Panc1 (cell line): ENCODE results near the gene TRPM6. TPM values are rescaled to one million over a fixed set of nuclear protein-coding genes. Genes with fewer than 3 reads are reported as not detected.
"Not testable (repeated sequence)": the region's sequence is repeated elsewhere in the genome, so short reads cannot be mapped to it uniquely, and the experiment has no call there.

Experiments used
- ATAC-seq: fragments of 200-7000 bp; cut with Tn5 transposase; 2 replicates; pipeline ENCODE4 v1.9.1; 2020; ENCODE audit warnings: mild to moderate bottlenecking, moderate library complexity
- BruUV-seq: library from RNA; stranded (reverse); fragments of 400-500 nt; replicated peaks from 2 replicates; lab custom pipeline; 2021; lab: Mats Ljungman, UMichigan
- CTCF ChIA-PET: fragments of 300-600 bp; sonication (Branson Sonifier 250); formaldehyde crosslinking; loops from one replicate; lab custom pipeline; 2022; ENCODE audit warnings: antibody characterized with exemption; lab: Charles Lee
- POLR2A ChIA-PET: fragments of 300-600 bp; sonication (Branson Sonifier 250); formaldehyde crosslinking; loops from one replicate; lab custom pipeline; 2022; ENCODE audit warnings: antibody characterized with exemption; lab: Charles Lee
- DNase-seq: peaks from one replicate; pipeline ENCODE4 v3.0.0-alpha.2; 2010; ENCODE audit warnings: low read depth, low spot score
- H3K27ac ChIP-seq: 2 replicates; pipeline ENCODE4 v1.5.1; 2011; ENCODE audit warnings: mild to moderate bottlenecking, low read length, inconsistent platforms
- H3K27me3 ChIP-seq: fragments of 200-500 bp; sonication (Bioruptor generic); 2 replicates; pipeline ENCODE4 v1.6.0; 2014; ENCODE audit warnings: low read length, inconsistent platforms; ENCODE audit not compliant: control insufficient read depth, insufficient read depth
- H3K36me3 ChIP-seq: fragments of 200-500 bp; sonication (Bioruptor generic); 2 replicates; pipeline ENCODE4 v1.5.1; 2014; ENCODE audit warnings: inconsistent platforms, mild to moderate bottlenecking, low read length, moderate library complexity; ENCODE audit not compliant: control insufficient read depth, insufficient read depth
- H3K4me1 ChIP-seq: 2 replicates; pipeline ENCODE4 v1.5.1; 2011; ENCODE audit warnings: inconsistent platforms, mild to moderate bottlenecking, low read length, moderate library complexity; ENCODE audit not compliant: control insufficient read depth, insufficient read depth
- H3K4me3 ChIP-seq, 2 experiments: 2 replicates each; pipeline ENCODE4 v1.5.1; 2011 to 2012; ENCODE audit warnings: low read depth in 2 of 2, low read length in 2 of 2, mild to moderate bottlenecking in 2 of 2, inconsistent platforms in 1 of 2, moderate library complexity in 1 of 2
- H3K9me3 ChIP-seq: fragments of 200-500 bp; sonication (Bioruptor generic); 2 replicates; pipeline ENCODE4 v1.5.1; 2014; ENCODE audit warnings: low read depth, mild to moderate bottlenecking, inconsistent platforms, low read length, moderate library complexity; ENCODE audit not compliant: control insufficient read depth, insufficient read depth
- POLR2AphosphoS5 ChIP-seq: IDR thresholded peaks from 2 replicates; pipeline ENCODE4 v1.6.1; 2012; ENCODE audit warnings: mild to moderate bottlenecking, low read depth, low read length, moderate library complexity
- SIN3A ChIP-seq: IDR thresholded peaks from 2 replicates; pipeline ENCODE4 v1.6.1; 2012; ENCODE audit warnings: low read depth, mild to moderate bottlenecking, low read length, moderate library complexity, borderline replicate concordance; ENCODE audit not compliant: insufficient read depth
- TCF7L2 ChIP-seq: IDR thresholded peaks from 2 replicates; pipeline ENCODE4 v1.6.1; 2011; ENCODE audit warnings: mild to moderate bottlenecking, low read depth, low read length, inconsistent platforms
- in situ Hi-C: cut with HindIII; loops from 2 replicates; pipeline ENCODE4 v1.10.0; 2016; ENCODE audit warnings: low sequenced_read_pairs, low pct_unique_long_range_greater_than_20kb
- intact Hi-C: fragments of 100-400 bp; cut with micrococcal nuclease; formaldehyde crosslinking; loops from one replicate; pipeline ENCODE4 v1.10.0; 2022; ENCODE audit not compliant: unreplicated experiment
- total RNA-seq: library from RNA; stranded (reverse); gene quantifications from one replicate; pipeline ENCODE4 v1.2.1, GENCODE V29; 2021; ENCODE audit not compliant: unreplicated experiment
- TF ChIP-seq, protein P1 (sequence below), 2 experiments: IDR thresholded peaks; 2 replicates each; pipeline ENCODE4 v1.6.1; 2011 to 2012; ENCODE audit warnings: low read depth in 2 of 2, control low read depth in 1 of 2, low read length in 1 of 2, mild to moderate bottlenecking in 1 of 2, moderate library complexity in 1 of 2; ENCODE audit not compliant: insufficient read depth in 1 of 2
- TF ChIP-seq, protein P2 (sequence below): fragments of 450-650 bp; IDR thresholded peaks from 2 replicates; pipeline ENCODE4 v1.5.1; 2017; ENCODE audit warnings: mild to moderate bottlenecking

TRPM6 gene
- total RNA-seq, 1 experiment from 2014 or later, result 0.05 TPM

DNA sequence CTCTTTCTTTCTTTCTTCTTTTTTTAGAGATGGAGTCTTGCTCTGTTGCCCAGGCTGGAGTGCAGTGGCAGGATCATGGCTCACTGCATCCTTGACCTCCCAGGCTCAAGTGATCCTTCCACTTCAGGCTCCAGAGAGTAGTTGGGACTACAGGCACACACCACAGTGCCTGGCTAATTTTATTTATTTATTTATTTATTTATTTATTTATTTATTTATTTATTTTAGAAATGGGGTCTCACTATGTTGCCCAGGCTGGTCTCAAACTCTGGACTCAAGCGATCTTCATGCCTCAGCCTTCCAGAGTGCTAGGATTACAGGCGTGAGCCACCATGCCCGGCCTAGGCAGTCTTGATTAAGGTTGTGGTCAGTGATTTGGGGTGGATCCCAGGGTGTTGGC, 728 bp upstream of the TRPM6 start:
- BruUV-seq, H3K4me3 ChIP-seq, in situ Hi-C loops, H3K36me3 ChIP-seq, H3K27me3 ChIP-seq, CTCF ChIA-PET, H3K9me3 ChIP-seq, ATAC-seq, DNase-seq, H3K4me1 ChIP-seq, H3K27ac ChIP-seq, POLR2A ChIA-PET: not testable (repeated sequence)
- intact Hi-C loops, result loop anchor here (10.0 kb wide), 1 partner anchor 84 kb away; no protein-coding TSS in a partner anchor

DNA sequence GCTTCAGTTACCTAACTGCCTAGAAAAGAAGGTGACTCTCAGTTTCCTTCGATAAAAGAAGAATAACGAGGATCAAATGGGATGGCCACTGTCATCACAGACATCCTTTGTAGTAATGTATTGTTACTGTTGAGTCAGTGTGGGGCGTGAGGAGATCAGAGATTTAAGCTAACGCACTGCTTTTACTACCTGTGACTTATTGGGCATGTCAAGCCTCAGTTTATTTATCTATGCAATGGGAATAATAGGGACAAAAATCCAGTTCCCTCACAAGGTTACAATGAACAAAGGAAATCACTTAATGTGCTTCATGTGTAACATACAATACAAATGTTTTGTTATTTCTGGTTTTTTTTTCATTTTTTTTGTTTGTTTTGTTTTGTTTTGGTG, 255 bp upstream of the TRPM6 start:
- ATAC-seq, result no peak
- BruUV-seq, result no TSS peak
- no peaks in the 10 kb centered on the region for H3K4me1 ChIP-seq
- ChIA-PET CTCF (no interaction called here), POLR2A (interaction anchor here (0.6 kb wide), 1 partner anchor 20 kb away, joined by 5 read pairs; no protein-coding TSS in a partner anchor)
- intact Hi-C loops (loop anchor here (10.0 kb wide), 1 partner anchor 83 kb away; no protein-coding TSS in a partner anchor), in situ Hi-C loops (no loop called here)
- DNase-seq, result no peak
- H3K27ac ChIP-seq, result no peak overlapping the region
- H3K27me3 ChIP-seq, result peaks cover 9% of the 10 kb centered on the region
- no peaks in the 10 kb centered on the region for H3K9me3 ChIP-seq
- no peaks in the 10 kb centered on the region for H3K36me3 ChIP-seq
- H3K4me3 ChIP-seq, result no peak overlapping the region; a peak in 1 of 4 replicates
- TF ChIP-seq POLR2AphosphoS5, result no peak
- TF ChIP-seq, protein P1, sequence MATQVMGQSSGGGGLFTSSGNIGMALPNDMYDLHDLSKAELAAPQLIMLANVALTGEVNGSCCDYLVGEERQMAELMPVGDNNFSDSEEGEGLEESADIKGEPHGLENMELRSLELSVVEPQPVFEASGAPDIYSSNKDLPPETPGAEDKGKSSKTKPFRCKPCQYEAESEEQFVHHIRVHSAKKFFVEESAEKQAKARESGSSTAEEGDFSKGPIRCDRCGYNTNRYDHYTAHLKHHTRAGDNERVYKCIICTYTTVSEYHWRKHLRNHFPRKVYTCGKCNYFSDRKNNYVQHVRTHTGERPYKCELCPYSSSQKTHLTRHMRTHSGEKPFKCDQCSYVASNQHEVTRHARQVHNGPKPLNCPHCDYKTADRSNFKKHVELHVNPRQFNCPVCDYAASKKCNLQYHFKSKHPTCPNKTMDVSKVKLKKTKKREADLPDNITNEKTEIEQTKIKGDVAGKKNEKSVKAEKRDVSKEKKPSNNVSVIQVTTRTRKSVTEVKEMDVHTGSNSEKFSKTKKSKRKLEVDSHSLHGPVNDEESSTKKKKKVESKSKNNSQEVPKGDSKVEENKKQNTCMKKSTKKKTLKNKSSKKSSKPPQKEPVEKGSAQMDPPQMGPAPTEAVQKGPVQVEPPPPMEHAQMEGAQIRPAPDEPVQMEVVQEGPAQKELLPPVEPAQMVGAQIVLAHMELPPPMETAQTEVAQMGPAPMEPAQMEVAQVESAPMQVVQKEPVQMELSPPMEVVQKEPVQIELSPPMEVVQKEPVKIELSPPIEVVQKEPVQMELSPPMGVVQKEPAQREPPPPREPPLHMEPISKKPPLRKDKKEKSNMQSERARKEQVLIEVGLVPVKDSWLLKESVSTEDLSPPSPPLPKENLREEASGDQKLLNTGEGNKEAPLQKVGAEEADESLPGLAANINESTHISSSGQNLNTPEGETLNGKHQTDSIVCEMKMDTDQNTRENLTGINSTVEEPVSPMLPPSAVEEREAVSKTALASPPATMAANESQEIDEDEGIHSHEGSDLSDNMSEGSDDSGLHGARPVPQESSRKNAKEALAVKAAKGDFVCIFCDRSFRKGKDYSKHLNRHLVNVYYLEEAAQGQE (IDR thresholded peaks at IDR 0.05; ENCODE audit: insufficient read depth in 1 of 2, low read depth in 2 of 2, low read length in 1 of 2), result no peak
- no peak for TF ChIP-seq TCF7L2
- TF ChIP-seq, protein P2, sequence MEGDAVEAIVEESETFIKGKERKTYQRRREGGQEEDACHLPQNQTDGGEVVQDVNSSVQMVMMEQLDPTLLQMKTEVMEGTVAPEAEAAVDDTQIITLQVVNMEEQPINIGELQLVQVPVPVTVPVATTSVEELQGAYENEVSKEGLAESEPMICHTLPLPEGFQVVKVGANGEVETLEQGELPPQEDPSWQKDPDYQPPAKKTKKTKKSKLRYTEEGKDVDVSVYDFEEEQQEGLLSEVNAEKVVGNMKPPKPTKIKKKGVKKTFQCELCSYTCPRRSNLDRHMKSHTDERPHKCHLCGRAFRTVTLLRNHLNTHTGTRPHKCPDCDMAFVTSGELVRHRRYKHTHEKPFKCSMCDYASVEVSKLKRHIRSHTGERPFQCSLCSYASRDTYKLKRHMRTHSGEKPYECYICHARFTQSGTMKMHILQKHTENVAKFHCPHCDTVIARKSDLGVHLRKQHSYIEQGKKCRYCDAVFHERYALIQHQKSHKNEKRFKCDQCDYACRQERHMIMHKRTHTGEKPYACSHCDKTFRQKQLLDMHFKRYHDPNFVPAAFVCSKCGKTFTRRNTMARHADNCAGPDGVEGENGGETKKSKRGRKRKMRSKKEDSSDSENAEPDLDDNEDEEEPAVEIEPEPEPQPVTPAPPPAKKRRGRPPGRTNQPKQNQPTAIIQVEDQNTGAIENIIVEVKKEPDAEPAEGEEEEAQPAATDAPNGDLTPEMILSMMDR, result no peak
- no peak for TF ChIP-seq SIN3A

DNA sequence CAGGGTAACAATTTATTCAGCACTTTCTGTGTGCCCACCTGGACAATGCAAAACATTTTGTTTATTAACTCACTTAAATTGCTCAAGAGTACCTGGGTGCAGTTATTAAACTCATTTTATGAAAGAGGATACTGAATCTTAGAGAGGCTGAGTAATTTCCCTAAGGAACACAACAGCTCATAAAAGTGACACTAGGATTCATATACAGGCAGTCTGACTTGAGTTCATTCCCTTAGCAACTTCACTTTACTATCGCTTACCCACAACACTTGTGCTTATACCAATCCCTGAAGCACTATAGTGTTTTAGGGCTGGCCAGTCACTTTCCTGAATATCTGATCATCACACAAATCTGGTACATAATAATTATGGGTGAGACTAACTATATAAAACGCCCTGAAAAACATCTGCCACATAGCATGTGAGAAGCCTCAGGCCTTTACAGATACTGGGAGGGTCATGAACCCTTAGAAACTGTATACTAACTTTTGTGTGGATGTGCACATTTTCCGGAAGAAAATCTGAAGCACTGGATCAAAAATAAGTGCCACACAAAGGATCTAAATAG, 11.3 kb downstream of the TRPM6 start:
- H3K27me3 ChIP-seq, result no peaks in the 10 kb centered on the region
- CTCF ChIA-PET, result no interaction called here
- POLR2A ChIA-PET, result no interaction called here
- H3K27ac ChIP-seq, result no peak overlapping the region
- H3K36me3 ChIP-seq, result no peaks in the 10 kb centered on the region
- no peak overlapping the region for H3K4me3 ChIP-seq
- no TSS peak for BruUV-seq
- no peak for ATAC-seq
- TF ChIP-seq POLR2AphosphoS5 (no peak), TCF7L2 (no peak), SIN3A (no peak)
- TF ChIP-seq, protein P1 (IDR thresholded peaks at IDR 0.05; ENCODE audit: insufficient read depth in 1 of 2, low read depth in 2 of 2, low read length in 1 of 2), result no peak
- TF ChIP-seq, protein P2, result no peak
- intact Hi-C loops (no loop called here), in situ Hi-C loops (no loop called here)
- no peak for DNase-seq
- H3K4me1 ChIP-seq, result no peaks in the 10 kb centered on the region
- no peaks in the 10 kb centered on the region for H3K9me3 ChIP-seq
